HepG2 (cell line): ENCODE data around the gene CARHSP1. TPM values are rescaled to one million over a fixed set of nuclear protein-coding genes. Genes with fewer than 3 reads are reported as not detected.

Experiments
- ATAC-seq: fragments of 200-7000 bp; cut with Tn5 transposase; 3 replicates; pipeline ENCODE4 v1.9.1; 2020; ENCODE audit warnings: mild to moderate bottlenecking, moderate library complexity
- BruUV-seq: library from RNA; stranded (reverse); fragments of 400-500 nt; replicated peaks from 2 replicates; lab custom pipeline; 2021; lab: Mats Ljungman, UMichigan
- CTCF ChIA-PET: fragments of 300-600 bp; formaldehyde crosslinking; extraction: SDS; loops from one replicate; lab custom pipeline; 2021; ENCODE audit warnings: low total read pairs, inconsistent platforms, low intra/inter-chr PET ratio; lab: Yijun Ruan, JAX
- POLR2A ChIA-PET: fragments of 350-600 bp; sonication (Branson Sonifier 250); formaldehyde crosslinking; loops from one replicate; lab custom pipeline; 2020; ENCODE audit warnings: antibody characterized with exemption, inconsistent platforms; lab: Yijun Ruan, JAX
- DNase-seq: peaks from one replicate; pipeline ENCODE4 v3.0.0-alpha.2; 2015; ENCODE audit warnings: low spot score
- FAIRE-seq: peaks from 3 replicates; lab custom pipeline; 2011; peaks lifted over from hg19 to GRCh38; lab: Jason Lieb, UNC
- H2AFZ ChIP-seq: one replicate; pipeline ENCODE4 v1.6.1; 2011; ENCODE audit warnings: low read length, inconsistent platforms
- H3K27ac ChIP-seq: fragments of 300-600 bp; 3 replicates; pipeline ENCODE4 v1.8.0; 2011; ENCODE audit warnings: mixed run types, mild to moderate bottlenecking, mixed read lengths, low read length, inconsistent platforms; ENCODE audit not compliant: insufficient read depth; ENCODE audit errors: extremely low read length
- H3K27me3 ChIP-seq, 2 experiments: fragments of 200-600 bp in 1 of 2; 2 replicates in 1 of 2; 3 replicates in 1 of 2; pipeline versions ENCODE4 v1.6.0 to v1.8.0; 2011; ENCODE audit warnings: low read length in 2 of 2, mild to moderate bottlenecking in 2 of 2, moderate library complexity in 2 of 2, inconsistent platforms in 1 of 2; ENCODE audit not compliant: insufficient read depth in 2 of 2, control insufficient read depth in 1 of 2
- H3K36me3 ChIP-seq, 2 experiments: fragments of 200-600 bp in 1 of 2; replicated peaks in 1 of 2; 2 replicates in 1 of 2; 3 replicates in 1 of 2; pipeline versions ENCODE4 v1.5.1 to v1.8.0; 2011; ENCODE audit warnings: low read length in 2 of 2, inconsistent platforms in 1 of 2; ENCODE audit not compliant: insufficient read depth in 2 of 2, control insufficient read depth in 1 of 2
- H3K4me1 ChIP-seq: 2 replicates; pipeline ENCODE4 v1.5.1; 2012; ENCODE audit warnings: low read length, inconsistent platforms; ENCODE audit not compliant: insufficient read depth
- H3K4me2 ChIP-seq: 2 replicates; pipeline ENCODE4 v1.6.0; 2011; ENCODE audit warnings: low read depth, low read length, inconsistent platforms
- H3K4me3 ChIP-seq, 3 experiments: fragments of 200-600 bp in 1 of 3; sonication (generic), shearing (Covaris generic) in 1 of 3; replicated peaks in 1 of 3; 2 replicates each; pipeline ENCODE4 v1.5.1; 2011 to 2016; ENCODE audit warnings: low read length in 3 of 3, inconsistent platforms in 2 of 3, low read depth in 2 of 3, mild to moderate bottlenecking in 2 of 3, control low read depth in 1 of 3, mixed read lengths in 1 of 3; ENCODE audit not compliant: insufficient read depth in 1 of 3
- H3K79me2 ChIP-seq: one replicate; pipeline ENCODE4 v1.6.1; 2011; ENCODE audit warnings: low read length, inconsistent platforms; ENCODE audit not compliant: insufficient read depth
- H3K9ac ChIP-seq: 2 replicates; pipeline ENCODE4 v1.6.0; 2011; ENCODE audit warnings: mild to moderate bottlenecking, low read depth, low read length, inconsistent platforms; ENCODE audit not compliant: insufficient read depth
- H3K9me3 ChIP-seq: 2 replicates; pipeline ENCODE4 v1.5.1; 2012; ENCODE audit warnings: mild to moderate bottlenecking, low read length
- H4K20me1 ChIP-seq: 2 replicates; pipeline ENCODE4 v1.6.0; 2011; ENCODE audit warnings: inconsistent platforms, mild to moderate bottlenecking, low read length, moderate library complexity; ENCODE audit not compliant: insufficient read depth
- AHDC1 ChIP-seq: sonication (generic); formaldehyde crosslinking; IDR thresholded peaks from 2 replicates; pipeline ENCODE4 v1.5.1; 2020; ENCODE audit warnings: mild to moderate bottlenecking, missing genetic modification reagents, borderline replicate concordance
- EZH2 ChIP-seq: conservative IDR thresholded peaks from 2 replicates; pipeline ENCODE4 v1.6.1; 2012; ENCODE audit warnings: mild to moderate bottlenecking, low read depth, low read length, moderate library complexity
- FLYWCH1 ChIP-seq: sonication (generic); formaldehyde crosslinking; IDR thresholded peaks from 2 replicates; pipeline ENCODE4 v1.8.1; 2023; ENCODE audit warnings: mild to moderate bottlenecking, missing genetic modification reagents
- KDM3A ChIP-seq: IDR thresholded peaks from 2 replicates; pipeline ENCODE4 v1.6.1; 2018; ENCODE audit warnings: low read depth, missing compliant biosample characterization
- KLF16 ChIP-seq, 2 experiments: sonication (generic) in 1 of 2; formaldehyde crosslinking in 1 of 2; IDR thresholded peaks; 2 replicates each; pipeline versions ENCODE4 v1.6.1 to v1.8.0; 2016 to 2023; ENCODE audit warnings: missing genetic modification reagents in 2 of 2, missing compliant biosample characterization in 1 of 2
- REPIN1 ChIP-seq: sonication (generic); formaldehyde crosslinking; IDR thresholded peaks from 2 replicates; pipeline ENCODE4 v1.8.0; 2022; ENCODE audit warnings: missing genetic modification reagents, low read depth, mild to moderate bottlenecking, borderline replicate concordance
- STAT6 ChIP-seq: sonication (generic); formaldehyde crosslinking; IDR thresholded peaks from 2 replicates; pipeline ENCODE4 v1.4.0; 2020; ENCODE audit warnings: missing genetic modification reagents, mild to moderate bottlenecking, borderline replicate concordance
- ZNF253 ChIP-seq: sonication (generic); formaldehyde crosslinking; IDR thresholded peaks from 2 replicates; pipeline ENCODE4 v1.8.0; 2022; ENCODE audit warnings: mild to moderate bottlenecking, missing genetic modification reagents, borderline replicate concordance
- ZNF550 ChIP-seq: sonication (generic); formaldehyde crosslinking; IDR thresholded peaks from 2 replicates; pipeline ENCODE4 v1.4.0; 2020; ENCODE audit warnings: mild to moderate bottlenecking, missing genetic modification reagents, borderline replicate concordance
- ZNF639 ChIP-seq: conservative IDR thresholded peaks from 2 replicates; pipeline ENCODE4 v1.6.1; 2018; ENCODE audit warnings: missing genetic modification reagents
- ZNF768 ChIP-seq: sonication (generic); formaldehyde crosslinking; IDR thresholded peaks from 2 replicates; pipeline ENCODE4 v1.4.0; 2020; ENCODE audit warnings: missing genetic modification reagents
- ZNF792 ChIP-seq: IDR thresholded peaks from 2 replicates; pipeline ENCODE4 v1.6.1; 2016
- WGBS: methylation state at CpG from one replicate; pipeline ENCODE4 v1.1.6; 2017; ENCODE audit warnings: low lambda C conversion rate; 5-methylcytosine and 5-hydroxymethylcytosine counted together
- in situ Hi-C: cut with HindIII; loops from 2 replicates; pipeline ENCODE4 v1.10.0; 2017; ENCODE audit warnings: low pct_unique_long_range_greater_than_20kb; ENCODE audit not compliant: extremely low pct_ligation_motif_present
- intact Hi-C: fragments of 100-400 bp; cut with micrococcal nuclease; formaldehyde crosslinking; loops from one replicate; pipeline ENCODE4 v1.10.0; 2022; ENCODE audit not compliant: unreplicated experiment
- polyA plus RNA-seq, 8 experiments: library from polyadenylated mRNA; depleted of rRNA in 3 of 8; stranded (reverse) in 7 of 8; unstranded in 1 of 8; fragments of >200 nt; fragmentation: Illumina TruSeq in 4 of 8; extraction: Trizol in 4 of 8; gene quantifications; 2 replicates each; pipeline versions ENCODE4 v1.2.1 to v1.2.3, GENCODE V29; 2011 to 2016; ENCODE audit warnings: low read depth in 4 of 8, missing spikeins in 1 of 8, mixed read lengths in 1 of 8; ENCODE audit not compliant: insufficient read depth in 1 of 8
- total RNA-seq, 5 experiments: library from RNA; depleted of rRNA; stranded (reverse); fragments of >200 nt; fragmentation: Illumina TruSeq; extraction: Trizol; gene quantifications; 2 replicates each; pipeline ENCODE4 v1.2.3, GENCODE V29; 2016; ENCODE audit warnings: low read depth in 1 of 5

Gene CARHSP1
- total and polyA plus RNA-seq, 2 of the 13 experiments (the other 11 are each of a cell fraction or from before 2014, with no cell fraction given) = 173 to 345 TPM

GRCh38 chr16:8880839-8881510 lies 12.2 kb upstream of the CARHSP1 start (continued):
- 0 out of 2 replicates have a peak, but pooled peaks have one; percentile 19 for TF ChIP-seq STAT6 (CRISPR knock-in tag)
- no peak for TF ChIP-seq REPIN1 (CRISPR knock-in tag)
- TF ChIP-seq KDM3A (CRISPR knock-in tag) = 0 out of 2 replicates have a peak, but pooled peaks have one; percentile 29
- 0 out of 2 replicates have a peak, but pooled peaks have one; percentile 43 for TF ChIP-seq ZNF253 (CRISPR knock-in tag)
- 0 out of 2 replicates have a peak, but pooled peaks have one; percentile 14 for TF ChIP-seq ZNF639 (CRISPR knock-in tag)

- H3K4me1 ChIP-seq = peaks cover 81% of the 10 kb centered on the region
- no peaks in the 10 kb centered on the region for H3K79me2 ChIP-seq
- no peak overlapping the region for H2AFZ ChIP-seq
- H3K4me3 ChIP-seq = peak overlapping the region in 1 of 3 experiments; percentile 29; a peak in 1 of 6 replicates
- peak overlapping the region; percentile 51 for H3K4me2 ChIP-seq
- BruUV-seq = no TSS peak
- H3K36me3 ChIP-seq = no peaks in the 10 kb centered on the region
- no peak overlapping the region for H3K27ac ChIP-seq
- DNase-seq (no peak), ATAC-seq (no peak), FAIRE-seq (no peak)
- H3K9ac ChIP-seq = no peak overlapping the region
- ChIA-PET POLR2A (interaction anchor here (1.1 to 14.5 kb wide), 3 partner anchors 11 to 24 kb away, joined by 3 to 235 read pairs (median 3); partner anchors contain the start of gene CARHSP1), CTCF (no interaction called here)
- in situ Hi-C loops (loop anchor here (25.0 kb wide), 1 partner anchor 216 kb away; the partner anchor contains the start of gene ABAT), intact Hi-C loops (no loop called here)
- no peaks in the 10 kb centered on the region for H3K9me3 ChIP-seq
- no peaks in the 10 kb centered on the region for H4K20me1 ChIP-seq
- WGBS = 11% methylated on average over 6 of the region's 6 CpGs
- H3K27me3 ChIP-seq = peaks cover 0 to 8% of the 10 kb centered on the region in 2 experiments; a peak in 2 of 5 replicates
- no peak for TF ChIP-seq ZNF550 (CRISPR knock-in tag)
- no peak for TF ChIP-seq FLYWCH1 (CRISPR knock-in tag)
- TF ChIP-seq KLF16 (CRISPR knock-in tag; IDR thresholded peaks at IDR 0.05) = no peak
- no peak for TF ChIP-seq ZNF792 (CRISPR knock-in tag)
- TF ChIP-seq AHDC1 = no peak
- TF ChIP-seq EZH2 = no peak
- TF ChIP-seq ZNF768 (CRISPR knock-in tag) = 0 out of 2 replicates have a peak, but pooled peaks have one; percentile 74
Observed at GRCh38 chr16:8878523-8878911, 9.7 kb upstream of the CARHSP1 start.
